K562 (cell line): ENCODE data around the gene PRKAA1. TPM values are rescaled to one million over a fixed set of nuclear protein-coding genes. Genes with fewer than 3 reads are reported as not detected.
"Not testable (repeated sequence)": the region's sequence is repeated elsewhere in the genome, so short reads cannot be mapped to it uniquely, and the experiment has no call there.

Source experiments
- ATAC-seq: fragments of 200-7000 bp; cut with Tn5 transposase; 3 replicates; pipeline ENCODE4 v1.9.1; 2020; ENCODE audit warnings: moderate library complexity
- BruUV-seq: library from RNA; stranded (reverse); fragments of 400-500 nt; replicated peaks from 2 replicates; lab custom pipeline; 2021; lab: Mats Ljungman, UMichigan
- CTCF ChIA-PET: fragments of 300-600 bp; formaldehyde crosslinking; extraction: SDS; loops from one replicate; lab custom pipeline; 2021; ENCODE audit warnings: low intra/inter-chr PET ratio; lab: Yijun Ruan, JAX
- POLR2A ChIA-PET: fragments of 300-600, 350-650 bp; sonication (Branson Sonifier 250); formaldehyde crosslinking; extraction: SDS; loops from one replicate; lab custom pipeline; 2021; ENCODE audit warnings: antibody characterized with exemption, inconsistent platforms; lab: Yijun Ruan, JAX
- DNase-seq, 4 experiments: peaks; one replicate each; pipeline versions ENCODE4 v3.0.0 to v3.0.0-alpha.2; 2011 to 2018; ENCODE audit warnings: low spot score in 3 of 4, mixed read lengths in 3 of 4; ENCODE audit errors: extremely low read depth in 1 of 4
- FAIRE-seq: peaks from 2 replicates; lab custom pipeline; 2011; peaks lifted over from hg19 to GRCh38; lab: Jason Lieb, UNC
- H2AFZ ChIP-seq: 2 replicates; pipeline ENCODE4 v1.6.0; 2011; ENCODE audit warnings: low read depth, low read length, control low read depth, inconsistent platforms
- H3K27ac ChIP-seq: fragments of 200-600 bp; 3 replicates; pipeline ENCODE4 v1.8.0; 2011; ENCODE audit warnings: low read depth, mild to moderate bottlenecking, control low read depth, inconsistent platforms, low read length, moderate library complexity, mixed read lengths; ENCODE audit errors: extremely low read depth
- H3K27me3 ChIP-seq, 2 experiments: fragments of 300-600 bp in 1 of 2; 2 replicates in 1 of 2; 3 replicates in 1 of 2; pipeline versions ENCODE4 v1.6.0 to v1.8.0; 2011; ENCODE audit warnings: inconsistent platforms in 2 of 2, low read length in 2 of 2, mild to moderate bottlenecking in 1 of 2, mixed read lengths in 1 of 2, moderate library complexity in 1 of 2; ENCODE audit not compliant: control insufficient read depth in 2 of 2, insufficient read depth in 2 of 2
- H3K36me3 ChIP-seq: fragments of 300-600 bp; 3 replicates; pipeline ENCODE4 v1.8.0; 2011; ENCODE audit warnings: mild to moderate bottlenecking, low read length, inconsistent platforms; ENCODE audit not compliant: control insufficient read depth, insufficient read depth
- H3K4me1 ChIP-seq, 2 experiments: fragments of 200-600 bp in 1 of 2; replicated peaks in 1 of 2; 2 replicates in 1 of 2; 3 replicates in 1 of 2; pipeline versions ENCODE4 v1.5.1 to v1.8.0; 2011; ENCODE audit warnings: inconsistent platforms in 2 of 2, low read length in 2 of 2, mild to moderate bottlenecking in 1 of 2, mixed read lengths in 1 of 2, moderate library complexity in 1 of 2; ENCODE audit not compliant: control insufficient read depth in 2 of 2, insufficient read depth in 2 of 2
- H3K4me2 ChIP-seq: 2 replicates; pipeline ENCODE4 v1.6.1; 2011; ENCODE audit warnings: low read length, control low read depth, inconsistent platforms, mixed read lengths; ENCODE audit not compliant: insufficient read depth
- H3K4me3 ChIP-seq: fragments of 200-600 bp; sonication (generic), shearing (Covaris generic); 2 replicates; pipeline ENCODE4 v1.5.1; 2016; ENCODE audit warnings: control low read depth, inconsistent platforms
- H3K79me2 ChIP-seq: fragments of 200-600 bp; 3 replicates; pipeline ENCODE4 v1.8.0; 2011; ENCODE audit warnings: low read length, inconsistent platforms; ENCODE audit not compliant: control insufficient read depth, insufficient read depth
- H3K9ac ChIP-seq, 2 experiments: 2 replicates each; pipeline versions ENCODE4 v1.6.0 to v1.6.1; 2011; ENCODE audit warnings: low read depth in 2 of 2, low read length in 2 of 2, control low read depth in 1 of 2, inconsistent platforms in 1 of 2, mild to moderate bottlenecking in 1 of 2, mixed read lengths in 1 of 2; ENCODE audit not compliant: insufficient read depth in 1 of 2
- H3K9me1 ChIP-seq: one replicate; pipeline ENCODE4 v1.6.0; 2011; ENCODE audit warnings: inconsistent platforms, mild to moderate bottlenecking, low read length, moderate library complexity; ENCODE audit not compliant: control insufficient read depth, insufficient read depth
- H3K9me3 ChIP-seq: replicated peaks from 2 replicates; pipeline ENCODE4 v1.5.1; 2011; ENCODE audit warnings: low read depth, low read length, inconsistent platforms; ENCODE audit not compliant: control insufficient read depth, insufficient read depth
- H4K20me1 ChIP-seq: replicated peaks from 2 replicates; pipeline ENCODE4 v1.6.1; 2011; ENCODE audit warnings: low read length, inconsistent platforms, mixed read lengths; ENCODE audit not compliant: control insufficient read depth, insufficient read depth
- PRMT5 ChIP-seq: sonication (generic); formaldehyde crosslinking; IDR thresholded peaks from 2 replicates; pipeline ENCODE4 v1.5.0; 2020; ENCODE audit warnings: missing genetic modification reagents
- U2AF1 ChIP-seq: fragments of 200-400 bp; formaldehyde crosslinking; optimal IDR thresholded peaks from 2 replicates; pipeline ENCODE3; 2017; ENCODE audit warnings: mild to moderate bottlenecking, low read depth, low read length, moderate library complexity
- ZBTB40 ChIP-seq, 2 experiments: fragments of 450-650 bp in 1 of 2; sonication (generic) in 1 of 2; formaldehyde crosslinking in 1 of 2; IDR thresholded peaks; 2 replicates each; pipeline versions ENCODE4 v1.7.1 to v1.9.0; 2016 to 2022; ENCODE audit warnings: inconsistent platforms in 1 of 2, mild to moderate bottlenecking in 1 of 2, missing genetic modification reagents in 1 of 2
- WGBS: fragments of 100-300 bp; shearing (Covaris generic); methylation state at CpG from one replicate; pipeline ENCODE4 v1.1.6; 2016; ENCODE audit warnings: low coverage, mixed read lengths; ENCODE audit not compliant: insufficient coverage; ENCODE audit errors: missing lambda C conversion rate; 5-methylcytosine and 5-hydroxymethylcytosine counted together
- in situ Hi-C: fragments of 300-500 bp; cut with MboI; formaldehyde crosslinking; loops from 4 replicates; pipeline ENCODE4 v1.15.0; 2018; ENCODE audit warnings: inconsistent platforms, mixed read lengths
- intact Hi-C: fragments of 100-400 bp; cut with micrococcal nuclease; formaldehyde crosslinking; loops from 2 replicates; pipeline ENCODE4 v1.14.2; 2022
- polyA plus RNA-seq, 8 experiments: library from polyadenylated mRNA; depleted of rRNA in 4 of 8; stranded (reverse) in 5 of 8; unstranded in 3 of 8; fragments of >200 nt; fragmentation: Nextera tagmentation in 2 of 8; fragmentation: Illumina TruSeq in 1 of 8; extraction: Ambion mirVana in 2 of 8; extraction: Trizol in 1 of 8; gene quantifications; 2 replicates each; pipeline versions ENCODE4 v1.2.1 to v1.2.3, GENCODE V29; 2011 to 2014; ENCODE audit warnings: inconsistent platforms in 1 of 8, missing spikeins in 1 of 8
- total RNA-seq, 7 experiments: library from RNA; depleted of rRNA in 6 of 7; stranded (reverse); fragments of >200 nt in 6 of 7; fragmentation: Illumina TruSeq in 2 of 7; extraction: Trizol in 2 of 7; gene quantifications; 2 replicates each; pipeline versions ENCODE4 v1.2.1 to v1.2.3, GENCODE V29; 2011 to 2021; ENCODE audit warnings: low replicate concordance in 1 of 7

The PRKAA1 gene
- total and polyA plus RNA-seq, 9 of the 15 experiments (the other 6 are each of a cell fraction or from before 2014, with no cell fraction given) = 24.5 to 84.0 (median 51.4) TPM

- Histone ChIP-seq H3K4me2 (no peak overlapping the region), H3K79me2 (peaks cover 100% of the 10 kb centered on the region), H2AFZ (no peak overlapping the region), H3K36me3 (peaks cover 36% of the 10 kb centered on the region; the same call in 2 of the 3 replicates), H4K20me1 (peaks cover 13% of the 10 kb centered on the region), H3K9me1 (no peaks in the 10 kb centered on the region), H3K9me3 (no peaks in the 10 kb centered on the region), H3K27me3 (no peaks in the 10 kb centered on the region; a peak in 1 of 5 replicates), H3K9ac (no peak overlapping the region), H3K4me1 (peaks cover 14 to 26% of the 10 kb centered on the region in 2 experiments; a peak in 4 of 5 replicates), H3K4me3 (no peak overlapping the region), H3K27ac (no peak overlapping the region)
- in situ Hi-C loops (no loop called here), intact Hi-C loops (no loop called here)
- peak; percentile 19 for FAIRE-seq
- BruUV-seq = no TSS peak
- ATAC-seq = peak; percentile 3; the same call in 1 of the 3 replicates
- POLR2A ChIA-PET = interaction anchor here (0.7 to 1.6 kb wide), 7 partner anchors 11 to 44 kb away, joined by 3 to 7 read pairs (median 4); partner anchors contain the start of gene TTC33
- CTCF ChIA-PET = interaction anchor here (0.6 kb wide), 1 partner anchor 43 kb away, joined by 3 read pairs; no protein-coding TSS in a partner anchor
- TF ChIP-seq PRMT5 (CRISPR knock-in tag) = no peak
- peak; percentile 19; the same call in 1 of the 2 replicates for TF ChIP-seq ZBTB40 (IDR thresholded peaks at IDR 0.05)
- TF ChIP-seq ZBTB40 (CRISPR knock-in tag; IDR thresholded peaks at IDR 0.05) = no peak
- no peak for TF ChIP-seq U2AF1
- 67% methylated on average over 3 of the region's 3 CpGs for WGBS
- no peak for DNase-seq
Measured at GRCh38 chr5:40790947-40791593, 7.1 kb downstream of the PRKAA1 start.

DNA sequence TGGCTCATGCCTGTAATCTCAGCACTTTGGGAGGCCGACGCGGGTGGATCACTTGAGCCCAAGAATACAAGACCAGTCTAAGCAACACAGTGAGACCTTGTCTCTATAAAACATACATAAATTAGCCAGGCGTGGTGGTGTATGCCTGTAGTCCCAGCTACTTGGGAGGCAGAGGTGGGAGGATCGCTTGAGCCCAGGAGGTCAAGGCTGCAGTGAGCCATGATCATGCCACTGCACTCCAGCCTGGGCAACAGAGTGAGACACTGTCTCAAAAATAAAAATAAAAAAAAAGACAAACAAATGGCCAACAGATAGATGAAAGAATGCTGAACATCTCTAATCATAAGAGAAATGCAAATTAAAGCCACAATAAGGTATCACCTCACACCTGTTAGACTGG is 9.2 kb downstream of the PRKAA1 start:
- H3K27ac ChIP-seq, H3K4me3 ChIP-seq, H3K4me2 ChIP-seq, DNase-seq, in situ Hi-C loops, BruUV-seq, H2AFZ ChIP-seq, H3K9me1 ChIP-seq, CTCF ChIA-PET, H3K9me3 ChIP-seq, FAIRE-seq, H3K27me3 ChIP-seq, intact Hi-C loops, H3K9ac ChIP-seq, ATAC-seq, POLR2A ChIA-PET: not testable (repeated sequence)
- peaks cover 99% of the 10 kb centered on the region for H3K79me2 ChIP-seq
- H3K36me3 ChIP-seq = peaks cover 24% of the 10 kb centered on the region; the same call in 2 of the 3 replicates
- peaks cover 14% of the 10 kb centered on the region; the same call in 1 of the 2 replicates for H4K20me1 ChIP-seq
- 97% methylated on average over 5 of the region's 5 CpGs for WGBS
- peaks cover 11 to 17% of the 10 kb centered on the region in 2 experiments; a peak in 4 of 5 replicates for H3K4me1 ChIP-seq
